Loucy (cell line): ENCODE data around the gene SLC35E1.

ENCODE experiments used
- CTCF ChIP-seq: fragments of 200-600 bp; sonication (generic); conservative IDR thresholded peaks from 2 replicates; pipeline ENCODE4 v1.5.1; 2014; ENCODE audit warnings: mild to moderate bottlenecking, antibody characterized with exemption, low read length
- EZH2phosphoT487 ChIP-seq: fragments of 200-600 bp; IDR thresholded peaks from 2 replicates; pipeline ENCODE4 v1.6.1; 2018; ENCODE audit warnings: antibody characterized with exemption, mild to moderate bottlenecking, moderate library complexity, borderline replicate concordance

GRCh38 chr19:16577531-16577985 is 5.3 kb upstream of the SLC35E1 start:
- no peak for TF ChIP-seq CTCF
- no peak for TF ChIP-seq EZH2phosphoT487
